Liver (tissue), 3 donors: ENCODE data around the gene PRMT5.

ENCODE experiments used
- CTCF ChIP-seq: fragments of 150-350 bp; IDR thresholded peaks from 2 replicates; pipeline ENCODE4 v1.5.1; 2017; ENCODE audit warnings: improper control_type of control experiment, low read depth, low read length; ENCODE audit not compliant: missing input control
- NR2F2 ChIP-seq: IDR thresholded peaks from 2 replicates; pipeline ENCODE4 v1.6.1; 2016; ENCODE audit warnings: antibody characterized with exemption
- REST ChIP-seq: IDR thresholded peaks from 2 replicates; pipeline ENCODE4 v1.6.1; 2016; ENCODE audit warnings: antibody characterized with exemption, mild to moderate bottlenecking
- donor health status: healthy.
- donor health status: healthy.

DNA sequence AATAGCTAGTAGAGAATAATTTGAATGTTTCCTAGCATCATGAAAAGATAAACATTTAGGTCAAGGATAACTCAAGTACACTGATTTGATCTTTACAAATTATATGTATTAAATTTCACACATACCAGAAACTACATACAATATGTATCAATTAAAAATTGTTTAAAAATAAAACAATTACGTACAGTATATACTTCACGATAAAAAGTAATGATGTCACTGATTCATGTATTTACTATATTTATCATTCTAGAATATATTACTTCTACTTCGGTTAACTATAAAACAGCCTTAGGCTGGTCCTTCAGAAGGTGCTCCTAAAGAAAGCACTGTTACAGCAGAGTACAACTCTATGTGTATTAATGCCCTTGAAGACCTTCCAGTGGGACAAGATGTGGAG is 21.7 kb downstream of the PRMT5 start:
- TF ChIP-seq CTCF (no peak), NR2F2 (no peak), REST (no peak)
